NCI-H748 (cell line): Measurements from ENCODE around the gene PTPRN.

Source experiments
- DNase-seq: peaks from one replicate; lab custom pipeline; 2025; ENCODE audit not compliant: unreplicated experiment; lab: John Stamatoyannopoulos, UW

The PTPRN gene

DNA sequence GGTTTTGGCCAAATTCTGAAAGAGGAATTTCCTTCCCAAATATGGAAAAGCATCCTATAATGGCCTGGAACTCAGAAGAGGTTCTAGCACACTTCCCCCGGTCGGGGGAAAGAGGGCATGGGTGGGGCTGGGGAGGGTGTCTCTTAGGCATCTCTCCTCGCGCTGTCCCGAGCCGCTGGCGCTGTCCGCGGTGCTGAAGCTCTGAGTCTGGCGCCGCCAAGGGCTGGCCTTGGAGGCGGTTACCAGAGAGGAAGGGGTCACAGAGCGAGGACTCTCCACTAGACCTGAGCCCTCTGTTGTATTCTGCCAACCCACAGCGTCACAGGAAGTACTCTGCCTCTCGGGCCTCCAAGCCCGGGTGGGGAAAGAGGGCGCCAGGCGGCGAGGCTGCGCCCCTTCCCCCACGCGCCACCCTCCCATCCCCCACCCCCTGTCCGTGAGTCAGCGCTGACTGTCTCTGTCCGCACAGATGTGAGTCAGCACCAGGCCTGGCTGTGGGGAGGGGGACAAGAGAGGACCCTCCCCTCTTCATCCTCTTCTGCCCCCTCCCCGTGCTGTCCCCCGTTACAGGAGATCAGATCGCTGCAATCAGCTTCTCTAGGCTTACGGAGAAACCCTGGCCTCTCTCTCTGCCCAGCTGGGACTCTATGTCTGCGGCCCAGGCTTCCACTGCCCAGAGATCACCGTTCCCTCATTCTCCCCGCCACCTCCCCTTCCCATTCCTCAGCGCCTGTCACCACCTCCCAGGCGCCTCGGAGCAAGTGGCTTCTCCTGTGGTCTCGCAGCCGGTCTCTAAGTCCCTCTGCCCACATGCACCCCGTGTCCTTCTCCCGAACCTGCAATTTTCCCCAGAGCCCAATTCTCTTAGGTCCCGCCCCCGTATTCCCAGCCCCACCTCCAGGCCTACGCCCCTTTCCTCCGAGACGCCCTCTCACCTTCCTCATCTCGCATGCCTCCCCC, 779 bp downstream of the PTPRN start:
- peak; percentile 66 for DNase-seq

DNA sequence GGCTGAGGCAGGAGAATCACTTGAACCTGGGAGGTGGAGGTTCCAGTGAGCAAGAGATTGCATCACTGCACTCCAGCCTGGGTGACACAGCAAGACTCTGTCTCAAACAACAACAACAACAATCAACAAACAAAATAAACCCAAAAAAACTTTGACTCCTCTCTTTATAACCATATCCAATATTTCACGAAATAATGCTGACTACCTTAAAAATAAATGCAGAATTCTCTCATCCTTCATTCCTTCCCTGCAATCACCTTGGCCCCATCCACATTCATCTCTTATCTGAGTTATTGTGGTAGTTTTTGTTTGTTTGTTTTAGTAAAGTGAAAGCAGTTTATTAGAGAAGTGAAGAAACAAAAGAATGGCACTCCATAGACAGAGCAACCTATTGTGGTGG, 3.2 kb downstream of the PTPRN start:
- DNase-seq = no peak

- no peak for DNase-seq
Measured at GRCh38 chr2:219304223-219304622, 5.0 kb downstream of the PTPRN start.

GRCh38 chr2:219302412-219302968, 6.7 kb downstream of the PTPRN start:
- DNase-seq = no peak

- no peak for DNase-seq
Measured at GRCh38 chr2:219300022-219300421, 9.2 kb downstream of the PTPRN start.

- DNase-seq = no peak
Measured at GRCh38 chr2:219299372-219299760, 9.8 kb downstream of the PTPRN start.

- DNase-seq = peak; percentile 68
Measured at GRCh38 chr2:219298759-219299371, 10.3 kb downstream of the PTPRN start.

DNA sequence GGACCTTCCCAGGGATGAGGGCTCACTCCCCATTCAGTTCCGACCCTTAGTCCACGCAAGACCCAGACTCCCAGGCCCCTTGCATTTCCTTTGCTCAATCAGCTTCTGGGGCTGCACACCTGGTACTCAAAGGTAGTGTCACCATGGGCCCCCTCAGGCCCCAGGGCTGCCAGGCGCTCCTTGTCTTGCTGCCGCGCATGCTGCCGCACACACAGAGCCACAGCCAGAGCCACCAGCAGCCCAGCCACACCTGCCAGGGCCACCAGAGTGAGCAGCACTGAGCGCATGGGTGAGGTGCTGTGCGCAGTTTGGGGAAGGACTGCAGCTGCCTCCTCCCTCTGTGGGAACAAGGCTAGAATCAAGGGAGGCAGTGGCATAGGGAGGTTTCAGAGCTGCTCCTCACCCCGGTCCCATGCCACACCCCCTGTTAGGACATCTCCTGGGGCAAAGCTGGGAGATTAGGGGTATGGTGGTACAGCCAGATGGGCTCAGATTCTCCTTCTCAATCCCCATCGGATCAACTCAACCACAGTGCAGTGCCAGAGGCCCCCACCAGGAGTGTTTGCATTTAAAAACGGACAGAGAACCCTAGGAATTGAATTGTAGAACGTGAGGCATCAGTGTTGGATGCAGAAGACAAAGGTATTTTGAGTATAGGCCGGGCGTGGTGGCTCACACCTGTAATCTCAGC, 11.3 kb downstream of the PTPRN start:
- DNase-seq = no peak

DNA sequence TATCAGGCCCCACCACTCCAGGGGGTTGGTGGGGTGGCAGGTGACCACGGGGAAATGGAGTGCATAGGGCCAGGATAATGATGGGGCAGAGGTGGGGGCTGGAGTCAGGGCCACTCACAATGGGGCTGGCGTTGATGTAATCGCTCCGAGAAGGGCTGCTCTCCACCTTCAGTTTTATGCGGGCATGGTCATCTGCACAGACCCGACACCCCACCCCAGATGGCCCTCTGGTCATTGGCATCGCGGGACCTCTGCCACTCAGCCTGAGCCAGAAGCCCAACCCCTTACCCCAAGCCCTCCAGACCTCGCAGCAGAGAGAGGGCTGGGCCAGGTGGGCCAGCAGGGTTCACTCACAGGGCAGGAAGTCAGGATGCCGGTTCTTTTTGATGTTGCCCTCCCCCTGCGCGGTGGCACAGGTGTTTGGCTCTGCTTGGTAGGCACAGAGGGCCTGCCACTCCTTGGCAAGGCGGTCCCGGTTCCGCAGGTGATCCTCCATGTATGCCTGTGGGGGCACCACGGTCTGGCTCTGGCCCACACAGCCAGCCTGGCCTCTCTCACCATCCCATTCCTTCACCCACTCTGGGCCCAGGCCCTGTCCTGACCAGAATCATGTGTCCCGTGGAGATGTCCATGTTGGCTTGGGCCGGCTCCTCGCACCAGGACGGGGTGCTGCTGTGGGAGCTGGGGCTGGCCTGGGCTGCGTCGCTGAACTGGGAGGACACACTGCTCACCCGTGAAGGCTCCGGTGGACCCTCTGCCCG, 12.4 kb downstream of the PTPRN start:
- DNase-seq = no peak

DNA sequence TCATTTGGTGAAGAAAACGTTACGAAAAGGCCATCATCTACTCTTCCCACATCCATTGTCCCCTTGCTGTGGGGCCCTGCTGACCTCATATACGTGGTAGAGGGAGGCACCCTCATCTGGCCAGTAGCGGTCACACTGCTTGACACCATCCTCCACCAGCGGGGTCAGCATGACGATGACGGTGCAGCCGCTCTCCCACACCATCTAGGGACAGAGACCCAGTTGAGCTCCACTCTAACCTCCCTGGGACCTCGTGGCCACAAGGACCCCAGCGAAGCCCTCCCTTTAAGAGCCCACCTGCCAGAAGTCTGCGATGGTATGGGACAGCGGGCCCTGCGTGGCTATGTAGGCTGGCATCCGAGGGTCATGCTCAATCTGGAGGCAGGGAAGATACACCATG, 13.1 kb downstream of the PTPRN start:
- DNase-seq = no peak

GRCh38 chr2:219294356-219295351, 14.5 kb downstream of the PTPRN start:
- DNase-seq = peak; percentile 87

DNA sequence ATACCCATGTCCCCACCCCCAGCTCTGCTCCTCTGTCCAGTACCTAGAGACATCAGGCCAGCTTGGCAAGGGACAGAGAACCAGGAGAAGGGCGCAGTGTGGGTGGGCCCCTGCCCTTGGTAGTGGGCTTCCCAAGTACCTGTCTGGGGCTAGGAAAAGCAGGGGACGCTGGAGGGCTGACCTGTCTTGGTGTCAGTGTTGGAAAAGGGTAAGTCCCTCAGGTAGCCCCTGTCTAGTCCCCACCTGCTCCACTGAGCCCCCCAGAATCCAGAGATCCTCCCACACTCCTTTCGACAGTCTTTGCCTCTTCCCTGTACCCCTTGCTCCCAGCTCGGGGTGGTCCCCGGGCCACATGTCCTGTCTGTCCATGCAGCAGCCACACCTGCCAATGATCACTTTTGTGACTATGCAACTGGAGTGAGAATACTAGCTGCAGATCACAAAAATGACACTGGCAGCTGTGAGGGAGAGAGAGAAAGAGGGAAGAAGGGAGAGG, 15.4 kb downstream of the PTPRN start:
- no peak for DNase-seq

GRCh38 chr2:219292616-219293015, 16.6 kb downstream of the PTPRN start:
- no peak for DNase-seq

- no peak for DNase-seq
Measured at GRCh38 chr2:219291910-219292490, 17.2 kb downstream of the PTPRN start.

- DNase-seq = no peak
Measured at GRCh38 chr2:219291394-219291793, 17.8 kb downstream of the PTPRN start.

GRCh38 chr2:219290381-219291171, 18.6 kb downstream of the PTPRN start:
- no peak for DNase-seq

GRCh38 chr2:219289537-219290361, 19.5 kb downstream of the PTPRN start:
- no peak for DNase-seq
